ENCODE data around the gene PRR20A.

DNA sequence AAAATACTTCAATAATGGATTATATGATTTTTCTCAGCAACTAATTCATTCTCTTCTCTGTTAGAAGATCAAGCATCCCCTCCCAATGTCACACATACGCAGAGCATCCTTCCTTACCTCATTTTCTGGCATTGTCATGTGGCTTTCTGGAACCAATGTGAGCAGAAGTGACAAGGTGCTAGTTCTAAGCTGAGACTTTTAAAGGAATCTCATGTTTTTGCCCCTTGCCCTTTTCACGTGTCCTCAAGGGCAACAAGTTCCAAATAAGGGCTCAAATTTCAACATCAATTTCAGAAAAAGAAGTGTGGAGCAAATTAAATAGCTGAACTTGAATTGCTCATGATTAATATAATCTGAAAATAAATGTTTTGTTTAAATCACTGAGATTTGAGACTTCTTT is 4.6 kb upstream of the PRR20A start:
- no peak for TF ChIP-seq ETV6 (conservative IDR thresholded peaks at IDR 0.05 in 1 of 2, IDR thresholded peaks at IDR 0.05 in 1 of 2; ENCODE audit: borderline replicate concordance in 1 of 2, low read depth in 1 of 2)
- TF ChIP-seq, protein P1, sequence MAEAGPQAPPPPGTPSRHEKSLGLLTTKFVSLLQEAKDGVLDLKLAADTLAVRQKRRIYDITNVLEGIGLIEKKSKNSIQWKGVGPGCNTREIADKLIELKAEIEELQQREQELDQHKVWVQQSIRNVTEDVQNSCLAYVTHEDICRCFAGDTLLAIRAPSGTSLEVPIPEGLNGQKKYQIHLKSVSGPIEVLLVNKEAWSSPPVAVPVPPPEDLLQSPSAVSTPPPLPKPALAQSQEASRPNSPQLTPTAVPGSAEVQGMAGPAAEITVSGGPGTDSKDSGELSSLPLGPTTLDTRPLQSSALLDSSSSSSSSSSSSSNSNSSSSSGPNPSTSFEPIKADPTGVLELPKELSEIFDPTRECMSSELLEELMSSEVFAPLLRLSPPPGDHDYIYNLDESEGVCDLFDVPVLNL (IDR thresholded peaks at IDR 0.05; ENCODE audit: low read depth, low read length), result no peak
- no peak for TF ChIP-seq TCF3 (IDR thresholded peaks at IDR 0.05; ENCODE audit: borderline replicate concordance, insufficient read depth, low read depth, low read length)
- TF ChIP-seq POLR2AphosphoS5 (IDR thresholded peaks at IDR 0.05; ENCODE audit: low read length), result no peak
